NCI-H526 (cell line): ENCODE data around the gene TEX2.
"Not testable (repeated sequence)": the region's sequence is repeated elsewhere in the genome, so short reads cannot be mapped to it uniquely, and the experiment has no call there.

Experiments
- DNase-seq, 2 experiments: peaks; one replicate each; lab custom pipeline; 2025; lab: John Stamatoyannopoulos, UW

TEX2 gene

GRCh38 chr17:64183815-64184214 is 79.2 kb downstream of the TEX2 start:
- no peak for DNase-seq

- no peak for DNase-seq
Observed at GRCh38 chr17:64182325-64183012, 80.6 kb downstream of the TEX2 start.

- no peak for DNase-seq
Observed at GRCh38 chr17:64180089-64181073, 82.7 kb downstream of the TEX2 start.

GRCh38 chr17:64179024-64179423 is 84.0 kb downstream of the TEX2 start:
- DNase-seq = not testable (repeated sequence)

- DNase-seq = no peak
Observed at GRCh38 chr17:64178011-64178825, 84.8 kb downstream of the TEX2 start.

- no peak for DNase-seq
Observed at GRCh38 chr17:64177311-64178010, 85.6 kb downstream of the TEX2 start.

GRCh38 chr17:64176556-64176955 is 86.5 kb downstream of the TEX2 start:
- no peak for DNase-seq

- DNase-seq = no peak
Observed at GRCh38 chr17:64174686-64175456, 88.2 kb downstream of the TEX2 start.

- DNase-seq = no peak
Observed at GRCh38 chr17:64173646-64174045, 89.4 kb downstream of the TEX2 start.

GRCh38 chr17:64172510-64172909 is 90.5 kb downstream of the TEX2 start:
- DNase-seq = no peak

- no peak for DNase-seq
Observed at GRCh38 chr17:64171041-64171440, 92.0 kb downstream of the TEX2 start.

- no peak for DNase-seq
Observed at GRCh38 chr17:64170286-64170685, 92.8 kb downstream of the TEX2 start.

GRCh38 chr17:64167666-64168065 is 95.4 kb downstream of the TEX2 start:
- not testable (repeated sequence) for DNase-seq

- DNase-seq = no peak
Observed at GRCh38 chr17:64166876-64167275, 96.2 kb downstream of the TEX2 start.

GRCh38 chr17:64165347-64165746 is 97.7 kb downstream of the TEX2 start:
- no peak for DNase-seq

GRCh38 chr17:64164596-64165285 is 98.3 kb downstream of the TEX2 start:
- no peak for DNase-seq

- DNase-seq = no peak
Observed at GRCh38 chr17:64163468-64163867, 99.6 kb downstream of the TEX2 start.

GRCh38 chr17:64162554-64162953 is 100.5 kb downstream of the TEX2 start:
- no peak for DNase-seq

GRCh38 chr17:64161380-64162176 is 101.5 kb downstream of the TEX2 start:
- no peak for DNase-seq
